Hippocampal formation (tissue), 2 donors: ENCODE measurements around the gene ZBP1.

Source experiments
- DNase-seq, 2 donors: peaks; one replicate each; lab custom pipeline; 2025; lab: John Stamatoyannopoulos, UW

ZBP1 gene

GRCh38 chr20:57618091-57618763 is 2.0 kb downstream of the ZBP1 start:
- DNase-seq, result no peak

GRCh38 chr20:57617079-57617795 is 3.0 kb downstream of the ZBP1 start:
- DNase-seq, result no peak

- DNase-seq, result no peak
Measured at GRCh38 chr20:57616143-57616951, 3.9 kb downstream of the ZBP1 start.

- DNase-seq, result no peak
Measured at GRCh38 chr20:57615445-57615811, 4.8 kb downstream of the ZBP1 start.

DNA sequence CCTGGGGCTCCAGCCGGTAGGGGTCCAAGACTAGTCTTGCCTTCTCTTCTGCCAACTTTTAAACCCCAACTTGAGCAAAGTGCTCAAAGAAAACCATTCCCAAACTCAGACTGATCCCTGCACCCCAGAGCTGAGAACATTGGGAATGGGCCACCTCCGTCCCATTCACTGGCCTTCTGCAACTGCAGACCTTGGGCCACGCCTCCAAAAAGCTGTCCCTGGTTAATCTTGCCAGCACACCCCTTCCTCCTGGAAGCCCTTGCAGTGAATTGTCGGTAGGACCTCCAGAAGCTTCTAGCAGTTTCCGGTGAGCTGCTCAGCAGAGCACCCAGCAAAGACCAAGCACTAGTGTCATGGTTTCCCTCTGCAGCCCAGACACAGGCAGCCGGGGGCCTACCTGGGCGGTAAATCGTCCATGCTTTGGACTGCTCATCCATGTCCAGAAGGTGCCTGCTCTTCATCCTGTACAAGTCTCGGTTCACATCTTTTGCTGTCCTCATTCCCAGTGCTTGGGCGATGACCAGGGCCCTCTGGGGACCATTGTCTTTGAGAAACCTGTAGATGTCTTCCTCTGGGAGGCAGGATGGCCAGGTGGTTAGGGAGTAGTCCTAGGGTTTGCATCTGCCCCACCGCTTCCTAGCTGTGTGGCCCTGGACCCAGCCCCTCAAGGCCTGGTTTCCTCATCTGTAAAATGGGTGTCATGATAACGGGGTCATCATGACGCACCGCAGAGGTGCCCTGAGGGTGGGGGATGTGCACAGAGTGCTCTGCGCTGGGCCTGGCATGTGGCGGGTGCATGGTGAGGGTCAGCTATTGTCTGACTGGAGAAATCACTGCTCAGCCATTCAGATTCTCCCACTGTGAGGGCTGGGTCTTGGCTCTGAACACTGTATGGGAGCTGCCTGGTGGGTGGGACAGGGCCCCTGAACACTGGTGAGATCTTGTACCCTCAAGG is 5.5 kb downstream of the ZBP1 start:
- no peak for DNase-seq

- DNase-seq, result no peak
Measured at GRCh38 chr20:57613481-57613921, 6.7 kb downstream of the ZBP1 start.

GRCh38 chr20:57612916-57613315 is 7.3 kb downstream of the ZBP1 start:
- no peak for DNase-seq

- DNase-seq, result no peak
Measured at GRCh38 chr20:57612436-57612835, 7.8 kb downstream of the ZBP1 start.

- DNase-seq, result no peak
Measured at GRCh38 chr20:57611586-57612311, 8.5 kb downstream of the ZBP1 start.

- no peak for DNase-seq
Measured at GRCh38 chr20:57610261-57610952, 9.8 kb downstream of the ZBP1 start.

DNA sequence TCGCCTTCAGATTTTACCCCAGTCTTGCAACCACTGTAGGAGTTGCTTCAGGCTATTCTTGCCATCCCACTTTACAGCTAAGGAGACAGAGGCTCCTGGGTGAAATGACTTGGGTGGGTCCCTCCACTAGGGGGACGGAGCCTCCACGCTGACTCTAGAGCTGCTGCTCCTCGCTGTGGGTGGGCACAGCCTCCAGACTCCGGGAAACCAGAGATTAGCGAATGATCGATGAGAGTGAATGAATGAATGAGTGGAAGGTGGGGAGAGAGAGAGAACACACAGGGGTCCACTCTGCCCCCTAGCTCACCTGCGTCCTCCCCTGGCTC is 10.4 kb downstream of the ZBP1 start:
- no peak for DNase-seq

GRCh38 chr20:57609086-57609841 is 11.0 kb downstream of the ZBP1 start:
- no peak for DNase-seq

DNA sequence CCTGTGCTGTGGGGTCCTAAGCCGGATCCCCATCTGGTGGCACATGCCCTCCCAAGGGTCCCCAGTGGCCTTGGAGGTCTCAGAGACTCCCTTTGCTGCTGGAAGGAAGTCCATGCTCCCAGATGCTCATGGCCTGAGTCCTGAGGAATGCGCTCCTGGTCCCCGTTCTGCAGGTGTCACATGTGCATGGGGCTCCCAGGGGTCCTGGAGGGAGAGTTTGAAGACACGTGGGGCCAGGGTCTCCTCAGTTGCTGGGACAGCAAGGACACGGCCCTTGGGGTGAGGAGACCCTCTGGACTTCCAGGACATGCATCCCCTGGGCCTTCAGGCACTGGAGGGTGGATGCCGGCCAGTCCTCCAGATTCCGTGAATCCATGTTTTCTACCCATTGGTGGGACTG is 11.7 kb downstream of the ZBP1 start:
- DNase-seq, result no peak

- no peak for DNase-seq
Measured at GRCh38 chr20:57605878-57606277, 14.3 kb downstream of the ZBP1 start.

- no peak for DNase-seq
Measured at GRCh38 chr20:57605045-57605444, 15.2 kb downstream of the ZBP1 start.

- no peak for DNase-seq
Measured at GRCh38 chr20:57603120-57603519, 17.1 kb downstream of the ZBP1 start.

GRCh38 chr20:57601737-57602136 is 18.5 kb downstream of the ZBP1 start:
- no peak for DNase-seq

- no peak for DNase-seq
Measured at GRCh38 chr20:57601211-57601570, 19.0 kb downstream of the ZBP1 start.

DNA sequence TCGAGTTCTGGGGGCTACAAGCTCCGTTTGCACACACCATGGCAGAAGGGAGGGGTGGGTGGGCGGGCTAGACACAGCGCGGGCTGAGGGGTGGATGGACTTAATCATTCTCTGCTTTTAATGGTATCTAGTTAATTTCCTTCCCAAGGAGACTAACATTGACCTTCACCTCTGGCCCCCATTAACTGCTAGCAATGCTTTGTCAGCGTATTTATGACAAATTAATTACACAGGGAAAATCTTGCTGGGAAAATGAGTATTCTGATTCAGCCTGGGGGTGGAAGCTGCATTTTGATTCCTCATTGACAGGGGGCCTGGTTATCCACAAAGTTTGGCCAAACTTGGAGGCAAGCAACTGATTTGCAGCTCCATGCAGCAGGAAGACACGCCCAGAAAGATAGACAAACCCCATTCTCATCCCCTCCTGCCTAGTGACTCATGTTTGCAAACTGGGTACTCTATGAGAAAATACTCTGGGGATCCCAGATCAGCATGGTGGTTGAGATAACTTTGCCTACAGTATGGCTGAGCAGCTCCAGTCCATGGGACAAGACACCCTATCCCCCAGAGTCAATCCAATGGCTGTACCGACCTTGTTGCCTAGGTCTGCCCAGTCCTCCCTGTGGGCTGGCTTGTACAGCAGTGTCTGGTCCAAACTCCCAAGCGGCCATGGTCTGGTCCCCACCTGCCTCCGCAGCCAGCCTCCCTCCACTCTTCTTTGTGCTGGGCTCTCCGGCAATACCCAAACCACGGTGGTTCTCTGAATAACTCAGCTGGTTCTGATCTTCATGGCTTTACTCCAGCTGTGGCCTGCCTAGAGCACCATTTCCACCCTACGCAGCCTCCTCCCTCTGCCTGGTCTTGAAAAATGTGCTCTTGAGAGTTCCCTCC is 19.7 kb downstream of the ZBP1 start:
- DNase-seq, result no peak
